GM12892 (cell line): Measurements from ENCODE around the gene TBC1D22A.

Experiments
- POLR2A ChIP-seq: IDR thresholded peaks from 2 replicates; pipeline ENCODE4 v1.6.1; 2011; ENCODE audit warnings: low read depth, low read length, control low read depth
- POLR2AphosphoS5 ChIP-seq: IDR thresholded peaks from 2 replicates; pipeline ENCODE4 v1.6.1; 2011; ENCODE audit warnings: low read depth, low read length, control low read depth

DNA sequence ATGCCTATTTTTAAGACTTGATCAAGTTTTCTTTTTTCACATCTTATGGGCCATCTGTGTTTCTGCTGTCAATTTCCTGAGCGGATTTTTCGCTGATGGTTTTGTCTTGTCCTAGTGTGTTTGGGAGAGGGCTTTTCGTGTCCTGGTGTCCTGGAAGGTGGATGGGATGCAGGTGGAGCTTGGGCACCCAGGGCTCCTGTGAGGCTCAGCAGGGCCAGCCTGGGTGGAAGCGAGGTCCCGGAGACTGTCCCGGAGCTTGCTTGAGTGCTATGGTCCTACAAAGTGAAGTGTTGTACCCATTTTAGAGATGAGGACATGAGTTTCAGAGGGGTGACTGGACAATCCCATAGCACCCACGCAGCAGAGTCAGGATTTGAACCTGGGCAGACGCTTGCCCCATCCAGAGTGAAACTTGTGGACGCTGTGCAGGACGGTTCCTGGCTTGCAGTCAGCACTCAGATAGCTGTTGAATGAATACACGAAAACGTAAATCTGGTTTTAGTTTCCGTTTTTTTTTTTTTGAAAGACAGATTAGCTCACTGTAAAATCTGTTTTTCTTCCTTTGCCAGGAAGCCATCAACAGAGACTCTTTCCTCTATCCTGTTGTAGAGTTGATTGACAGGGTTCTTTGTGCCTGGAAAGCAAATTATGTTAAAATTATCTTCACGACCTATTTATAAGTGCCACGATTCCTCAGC, 64.1 kb downstream of the TBC1D22A start:
- TF ChIP-seq POLR2A (no peak), POLR2AphosphoS5 (no peak)
